IMR-90 (cell line): Measurements from ENCODE around the gene SH3RF3. TPM values are rescaled to one million over a fixed set of nuclear protein-coding genes. Genes with fewer than 3 reads are reported as not detected.

ENCODE experiments used
- ATAC-seq: fragments of 200-7000 bp; cut with Tn5 transposase; 2 replicates; pipeline ENCODE4 v1.9.1; 2020; ENCODE audit warnings: low read depth, mild to moderate bottlenecking, moderate library complexity
- BruUV-seq: library from RNA; stranded (reverse); fragments of 400-500 nt; replicated peaks from 2 replicates; lab custom pipeline; 2021; lab: Mats Ljungman, UMichigan
- CTCF ChIA-PET: fragments of 300-600 bp; formaldehyde crosslinking; extraction: SDS; loops from one replicate; lab custom pipeline; 2021; ENCODE audit warnings: antibody characterized with exemption; lab: Yijun Ruan, JAX
- POLR2A ChIA-PET: fragments of 300-600 bp; sonication (Branson Sonifier 250); formaldehyde crosslinking; loops from one replicate; lab custom pipeline; 2022; ENCODE audit warnings: antibody characterized with exemption; ENCODE audit not compliant: unreplicated experiment; lab: Charles Lee
- DNase-seq: peaks from one replicate; pipeline ENCODE4 v3.0.0; 2013
- H2AFZ ChIP-seq: replicated peaks from 2 replicates; pipeline ENCODE3; 2013; ENCODE audit warnings: low read length, mild to moderate bottlenecking; ENCODE audit not compliant: poor library complexity
- H2AK5ac ChIP-seq: 2 replicates; pipeline ENCODE4 v1.6.1; 2013; ENCODE audit warnings: low read depth, low read length, inconsistent platforms
- H2AK9ac ChIP-seq: replicated peaks from 2 replicates; pipeline ENCODE3; 2013; ENCODE audit warnings: mild to moderate bottlenecking, low read depth, low read length, moderate library complexity; ENCODE audit not compliant: poor library complexity
- H2BK120ac ChIP-seq: 2 replicates; pipeline ENCODE4 v1.6.1; 2013; ENCODE audit warnings: low read depth, low read length, inconsistent platforms
- H2BK15ac ChIP-seq: 3 replicates; pipeline ENCODE4 v1.6.1; 2013; ENCODE audit warnings: low read depth, low read length, inconsistent platforms
- H2BK20ac ChIP-seq: 2 replicates; pipeline ENCODE4 v1.6.1; 2013; ENCODE audit warnings: low read depth, mild to moderate bottlenecking, inconsistent platforms, low read length, moderate library complexity
- H2BK5ac ChIP-seq: 2 replicates; pipeline ENCODE4 v1.6.1; 2013; ENCODE audit warnings: mild to moderate bottlenecking, low read depth, low read length, inconsistent platforms; ENCODE audit not compliant: poor library complexity, severe bottlenecking
- H3K14ac ChIP-seq: replicated peaks from 2 replicates; pipeline ENCODE4 v1.6.1; 2013; ENCODE audit warnings: low read depth, low read length, inconsistent platforms
- H3K18ac ChIP-seq: 2 replicates; pipeline ENCODE4 v1.6.1; 2013; ENCODE audit warnings: low read depth, low read length, control low read depth
- H3K23ac ChIP-seq: 2 replicates; pipeline ENCODE4 v1.6.1; 2013; ENCODE audit warnings: low read depth, low read length, inconsistent platforms
- H3K27ac ChIP-seq: 2 replicates; pipeline ENCODE4 v1.5.1; 2013; ENCODE audit warnings: mild to moderate bottlenecking, control low read depth, low read length; ENCODE audit not compliant: insufficient read depth
- H3K27me3 ChIP-seq: 2 replicates; pipeline ENCODE4 v1.6.1; 2013; ENCODE audit warnings: low read length; ENCODE audit not compliant: control insufficient read depth, insufficient read depth
- H3K36me3 ChIP-seq: 2 replicates; pipeline ENCODE4 v1.6.1; 2013; ENCODE audit warnings: low read length, mixed read lengths; ENCODE audit not compliant: control insufficient read depth, insufficient read depth
- H3K4ac ChIP-seq: 2 replicates; pipeline ENCODE4 v1.6.1; 2013; ENCODE audit warnings: low read depth, low read length, inconsistent platforms
- H3K4me1 ChIP-seq: 2 replicates; pipeline ENCODE4 v1.6.1; 2013; ENCODE audit warnings: low read length, mixed read lengths; ENCODE audit not compliant: control insufficient read depth, insufficient read depth
- H3K4me2 ChIP-seq: 2 replicates; pipeline ENCODE4 v1.6.1; 2013; ENCODE audit warnings: low read depth, mild to moderate bottlenecking, control low read depth, low read length, moderate library complexity
- H3K4me3 ChIP-seq: 2 replicates; pipeline ENCODE4 v1.5.1; 2013; ENCODE audit warnings: low read depth, mild to moderate bottlenecking, control low read depth, low read length, moderate library complexity; ENCODE audit not compliant: insufficient read depth
- H3K56ac ChIP-seq: 2 replicates; pipeline ENCODE4 v1.6.1; 2013; ENCODE audit warnings: low read length, inconsistent platforms; ENCODE audit not compliant: insufficient read depth; ENCODE audit errors: extremely low read depth
- H3K79me1 ChIP-seq, 2 experiments: 2 replicates each; pipeline ENCODE4 v1.6.1; 2013; ENCODE audit warnings: low read length in 2 of 2, inconsistent platforms in 1 of 2, low read depth in 1 of 2
- H3K9ac ChIP-seq: 2 replicates; pipeline ENCODE4 v1.6.1; 2013; ENCODE audit warnings: low read depth, low read length, control low read depth
- H3K9me1 ChIP-seq: 2 replicates; pipeline ENCODE4 v1.6.1; 2013; ENCODE audit warnings: low read length, inconsistent platforms; ENCODE audit not compliant: insufficient read depth
- H3K9me3 ChIP-seq: 2 replicates; pipeline ENCODE4 v1.6.1; 2013; ENCODE audit warnings: low read length; ENCODE audit not compliant: control insufficient read depth, insufficient read depth
- H4K20me1 ChIP-seq: 2 replicates; pipeline ENCODE4 v1.6.1; 2013; ENCODE audit warnings: low read length, inconsistent platforms; ENCODE audit not compliant: insufficient read depth
- H4K5ac ChIP-seq: 2 replicates; pipeline ENCODE4 v1.6.1; 2013; ENCODE audit warnings: mild to moderate bottlenecking, low read depth, low read length, control low read depth
- H4K8ac ChIP-seq, 2 experiments: 2 replicates each; pipeline ENCODE4 v1.6.1; 2013; ENCODE audit warnings: low read depth in 2 of 2, low read length in 2 of 2, control low read depth in 1 of 2, inconsistent platforms in 1 of 2
- H4K91ac ChIP-seq: 2 replicates; pipeline ENCODE4 v1.6.1; 2013; ENCODE audit warnings: low read depth, low read length, inconsistent platforms; ENCODE audit not compliant: insufficient read depth
- BHLHE40 ChIP-seq: fragments of 150-350 bp; IDR thresholded peaks from 2 replicates; pipeline ENCODE4 v1.6.1; 2016; ENCODE audit warnings: mild to moderate bottlenecking, low read depth, low read length
- CHD1 ChIP-seq: IDR thresholded peaks from 2 replicates; pipeline ENCODE4 v1.6.1; 2012; ENCODE audit warnings: low read depth, low read length, improper control_type of control experiment
- FOS ChIP-seq: fragments of 150-350 bp; IDR thresholded peaks from 2 replicates; pipeline ENCODE4 v1.6.1; 2016; ENCODE audit warnings: low read depth, low read length
- MAFK ChIP-seq: IDR thresholded peaks from 2 replicates; pipeline ENCODE4 v1.6.1; 2012; ENCODE audit warnings: low read depth, low read length, improper control_type of control experiment
- MAZ ChIP-seq: IDR thresholded peaks from 2 replicates; pipeline ENCODE4 v1.6.1; 2012; ENCODE audit warnings: low read depth, mild to moderate bottlenecking, low read length, improper control_type of control experiment, moderate library complexity, borderline replicate concordance
- MXI1 ChIP-seq: IDR thresholded peaks from 2 replicates; pipeline ENCODE4 v1.6.1; 2012; ENCODE audit warnings: low read depth, mild to moderate bottlenecking, low read length, moderate library complexity, borderline replicate concordance
- NFE2L2 ChIP-seq: fragments of 150-350 bp; IDR thresholded peaks from 2 replicates; pipeline ENCODE4 v1.6.1; 2016; ENCODE audit warnings: low read depth, mild to moderate bottlenecking, low read length
- POLR2A ChIP-seq: IDR thresholded peaks from 2 replicates; pipeline ENCODE4 v1.6.1; 2012; ENCODE audit warnings: mild to moderate bottlenecking, low read depth, low read length
- RAD21 ChIP-seq: IDR thresholded peaks from 2 replicates; pipeline ENCODE4 v1.6.1; 2012; ENCODE audit warnings: low read length, improper control_type of control experiment
- RCOR1 ChIP-seq: IDR thresholded peaks from 2 replicates; pipeline ENCODE4 v1.6.1; 2012; ENCODE audit warnings: mild to moderate bottlenecking, low read length, improper control_type of control experiment; ENCODE audit not compliant: insufficient replicate concordance
- RFX5 ChIP-seq: IDR thresholded peaks from 2 replicates; pipeline ENCODE4 v1.8.0; 2012; ENCODE audit warnings: low read depth, mild to moderate bottlenecking, low read length, moderate library complexity
- SMC3 ChIP-seq: fragments of 150-350 bp; IDR thresholded peaks from 2 replicates; pipeline ENCODE4 v1.6.1; 2016; ENCODE audit warnings: low read depth, mild to moderate bottlenecking, antibody characterized with exemption, low read length, moderate library complexity
- WGBS, 2 experiments: methylation state at CpG; one replicate each; pipeline versions ENCODE4 v1.1.5 to v1.1.7; 2013; ENCODE audit warnings: missing lambda C conversion rate in 2 of 2; ENCODE audit not compliant: insufficient read length in 1 of 2; ENCODE audit errors: extremely low coverage in 2 of 2; 5-methylcytosine and 5-hydroxymethylcytosine counted together
- dilution Hi-C: fragments of 300-500 bp; cut with HindIII; formaldehyde crosslinking; loops from one replicate; pipeline ENCODE4 v1.14.3; 2018; ENCODE audit warnings: low sequenced_read_pairs; ENCODE audit not compliant: unreplicated experiment
- in situ Hi-C: fragments of 300-500 bp; cut with MboI; formaldehyde crosslinking; loops from 3 replicates; pipeline ENCODE4 v1.14.3; 2019; ENCODE audit warnings: low sequenced_read_pairs, inconsistent platforms, mixed read lengths
- intact Hi-C: fragments of 100-400 bp; cut with micrococcal nuclease; formaldehyde crosslinking; loops from 2 replicates; pipeline ENCODE4 v1.10.0; 2022
- polyA plus RNA-seq, 3 experiments: library from polyadenylated mRNA; depleted of rRNA; stranded (reverse); fragments of >200 nt; gene quantifications; 2 replicates each; pipeline ENCODE4 v1.2.3, GENCODE V29; 2012; ENCODE audit warnings: low replicate concordance in 1 of 3
- total RNA-seq: library from RNA; depleted of rRNA; stranded (reverse); fragments of >200 nt; gene quantifications from 2 replicates; pipeline ENCODE4 v1.2.3, GENCODE V29; 2012
- TF ChIP-seq, protein P1 (sequence below): fragments of 150-350 bp; IDR thresholded peaks from 2 replicates; pipeline ENCODE4 v1.6.1; 2016; ENCODE audit warnings: low read depth, mild to moderate bottlenecking, low read length, moderate library complexity, borderline replicate concordance
- TF ChIP-seq, protein P2 (sequence below): fragments of 150-350 bp; IDR thresholded peaks from 2 replicates; pipeline ENCODE4 v1.6.1; 2017; ENCODE audit warnings: mild to moderate bottlenecking, antibody characterized with exemption, low read length, low read depth
- TF ChIP-seq, protein P3 (sequence below): conservative IDR thresholded peaks from 2 replicates; pipeline ENCODE4 v1.5.1; 2012; ENCODE audit warnings: mild to moderate bottlenecking, low read depth, low read length, improper control_type of control experiment

SH3RF3 gene
- total and polyA plus RNA-seq, 2 of the 4 experiments (the other 2 are of a cell fraction), result 3.4 to 5.3 TPM

DNA sequence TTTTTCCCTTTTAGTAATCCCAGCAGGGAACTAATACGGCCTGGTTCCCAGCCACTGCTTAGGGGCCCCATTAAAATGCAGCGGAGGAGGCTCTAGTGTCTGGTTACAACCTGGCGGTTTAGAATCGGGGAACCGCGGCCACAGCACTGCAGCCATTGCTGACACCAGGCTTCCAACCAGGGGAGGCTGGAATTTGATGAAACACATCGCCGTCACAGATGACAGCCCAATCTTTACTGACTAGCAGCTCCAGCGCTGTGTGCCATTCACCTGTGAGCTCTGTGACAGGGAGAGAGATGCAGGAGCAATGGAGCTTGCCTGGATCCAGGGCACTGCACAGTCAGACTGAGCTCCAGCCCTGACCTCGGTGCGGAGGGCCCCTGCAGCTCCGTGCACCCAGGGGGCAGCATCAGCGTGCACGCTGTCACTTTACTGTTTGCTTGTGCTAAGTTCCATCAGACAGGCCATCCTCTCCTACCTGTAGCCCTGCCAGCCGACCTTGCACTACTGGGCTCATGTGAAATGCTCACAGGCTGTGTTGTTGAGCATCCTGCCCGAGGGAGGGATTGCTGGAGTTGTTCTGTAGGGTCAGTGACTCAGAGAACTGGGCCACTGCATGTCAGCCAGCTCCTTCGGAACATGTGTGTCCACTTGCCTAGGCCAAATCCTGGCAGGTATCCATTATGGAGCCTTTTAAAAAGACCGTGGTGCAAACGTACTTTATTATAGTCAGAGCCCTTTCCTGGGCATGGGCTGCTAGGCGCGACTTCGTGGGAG lies 281.2 kb downstream of the SH3RF3 start:
- no TSS peak for BruUV-seq
- in situ Hi-C loops (no loop called here), intact Hi-C loops (no loop called here), dilution Hi-C loops (no loop called here)
- H3K56ac ChIP-seq, result no peak overlapping the region
- no peak overlapping the region for H3K4ac ChIP-seq
- H2BK20ac ChIP-seq, result no peak overlapping the region
- 80% methylated on average over 9 of the region's 22 CpGs; no CpG with 5 or more reads in 1 of the 2 experiments for WGBS, 2 experiments
- no peak overlapping the region for H3K4me2 ChIP-seq
- no peak overlapping the region for H3K27ac ChIP-seq
- H3K27me3 ChIP-seq, result no peaks in the 10 kb centered on the region
- H2AFZ ChIP-seq, result peak overlapping the region; percentile 14
- no peaks in the 10 kb centered on the region for H3K9me3 ChIP-seq
- ChIA-PET POLR2A (no interaction called here), CTCF (no interaction called here)
- H4K5ac ChIP-seq, result no peak overlapping the region
- H3K4me3 ChIP-seq, result no peak overlapping the region
- H3K4me1 ChIP-seq, result peaks cover 6% of the 10 kb centered on the region; the same call in 1 of the 2 replicates
- H3K14ac ChIP-seq, result no peak overlapping the region
- H3K18ac ChIP-seq, result no peak overlapping the region
- no peak for ATAC-seq
- 0 out of 2 replicates have a peak, but pooled peaks cover 14% of the 10 kb centered on the region for H4K20me1 ChIP-seq
- H4K91ac ChIP-seq, result no peak overlapping the region
- H2AK9ac ChIP-seq, result peak overlapping the region; percentile 52
- H2BK120ac ChIP-seq, result no peak overlapping the region
- H3K9ac ChIP-seq, result no peak overlapping the region
- DNase-seq, result peak; percentile 29
- H2BK15ac ChIP-seq, result no peak overlapping the region
- H3K36me3 ChIP-seq, result peaks cover 9% of the 10 kb centered on the region; the same call in 1 of the 2 replicates
- no peak overlapping the region for H3K23ac ChIP-seq
- peaks cover 19 to 53% of the 10 kb centered on the region in 2 experiments; a peak in 3 of 4 replicates for H3K79me1 ChIP-seq
- H2BK5ac ChIP-seq, result no peak overlapping the region
- no peak overlapping the region for H4K8ac ChIP-seq
- peaks cover 20% of the 10 kb centered on the region; the same call in 1 of the 2 replicates for H3K9me1 ChIP-seq
- no peak overlapping the region for H2AK5ac ChIP-seq
- TF ChIP-seq, protein P1, sequence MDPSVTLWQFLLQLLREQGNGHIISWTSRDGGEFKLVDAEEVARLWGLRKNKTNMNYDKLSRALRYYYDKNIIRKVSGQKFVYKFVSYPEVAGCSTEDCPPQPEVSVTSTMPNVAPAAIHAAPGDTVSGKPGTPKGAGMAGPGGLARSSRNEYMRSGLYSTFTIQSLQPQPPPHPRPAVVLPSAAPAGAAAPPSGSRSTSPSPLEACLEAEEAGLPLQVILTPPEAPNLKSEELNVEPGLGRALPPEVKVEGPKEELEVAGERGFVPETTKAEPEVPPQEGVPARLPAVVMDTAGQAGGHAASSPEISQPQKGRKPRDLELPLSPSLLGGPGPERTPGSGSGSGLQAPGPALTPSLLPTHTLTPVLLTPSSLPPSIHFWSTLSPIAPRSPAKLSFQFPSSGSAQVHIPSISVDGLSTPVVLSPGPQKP, result no peak
- no peak for TF ChIP-seq RAD21
- TF ChIP-seq MAFK, result no peak
- no peak for TF ChIP-seq FOS
- TF ChIP-seq NFE2L2, result no peak
- TF ChIP-seq RCOR1, result no peak
- no peak for TF ChIP-seq SMC3
- no peak for TF ChIP-seq CHD1
- no peak for TF ChIP-seq MXI1
- no peak for TF ChIP-seq RFX5
- TF ChIP-seq, protein P2, sequence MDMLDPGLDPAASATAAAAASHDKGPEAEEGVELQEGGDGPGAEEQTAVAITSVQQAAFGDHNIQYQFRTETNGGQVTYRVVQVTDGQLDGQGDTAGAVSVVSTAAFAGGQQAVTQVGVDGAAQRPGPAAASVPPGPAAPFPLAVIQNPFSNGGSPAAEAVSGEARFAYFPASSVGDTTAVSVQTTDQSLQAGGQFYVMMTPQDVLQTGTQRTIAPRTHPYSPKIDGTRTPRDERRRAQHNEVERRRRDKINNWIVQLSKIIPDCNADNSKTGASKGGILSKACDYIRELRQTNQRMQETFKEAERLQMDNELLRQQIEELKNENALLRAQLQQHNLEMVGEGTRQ, result no peak
- TF ChIP-seq BHLHE40, result no peak
- TF ChIP-seq POLR2A, result no peak
- TF ChIP-seq MAZ, result no peak
- TF ChIP-seq, protein P3, sequence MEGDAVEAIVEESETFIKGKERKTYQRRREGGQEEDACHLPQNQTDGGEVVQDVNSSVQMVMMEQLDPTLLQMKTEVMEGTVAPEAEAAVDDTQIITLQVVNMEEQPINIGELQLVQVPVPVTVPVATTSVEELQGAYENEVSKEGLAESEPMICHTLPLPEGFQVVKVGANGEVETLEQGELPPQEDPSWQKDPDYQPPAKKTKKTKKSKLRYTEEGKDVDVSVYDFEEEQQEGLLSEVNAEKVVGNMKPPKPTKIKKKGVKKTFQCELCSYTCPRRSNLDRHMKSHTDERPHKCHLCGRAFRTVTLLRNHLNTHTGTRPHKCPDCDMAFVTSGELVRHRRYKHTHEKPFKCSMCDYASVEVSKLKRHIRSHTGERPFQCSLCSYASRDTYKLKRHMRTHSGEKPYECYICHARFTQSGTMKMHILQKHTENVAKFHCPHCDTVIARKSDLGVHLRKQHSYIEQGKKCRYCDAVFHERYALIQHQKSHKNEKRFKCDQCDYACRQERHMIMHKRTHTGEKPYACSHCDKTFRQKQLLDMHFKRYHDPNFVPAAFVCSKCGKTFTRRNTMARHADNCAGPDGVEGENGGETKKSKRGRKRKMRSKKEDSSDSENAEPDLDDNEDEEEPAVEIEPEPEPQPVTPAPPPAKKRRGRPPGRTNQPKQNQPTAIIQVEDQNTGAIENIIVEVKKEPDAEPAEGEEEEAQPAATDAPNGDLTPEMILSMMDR, result no peak
